HCT116 (cell line): ENCODE results near the gene NCOA6. TPM values are rescaled to one million over a fixed set of nuclear protein-coding genes. Genes with fewer than 3 reads are reported as not detected.

Source experiments
- ATAC-seq: fragments of 200-7000 bp; cut with Tn5 transposase; 2 replicates; pipeline ENCODE4 v1.9.1; 2020; ENCODE audit warnings: mild to moderate bottlenecking, moderate library complexity
- BruUV-seq: library from RNA; stranded (reverse); fragments of 400-500 nt; replicated peaks from 2 replicates; lab custom pipeline; 2021; lab: Mats Ljungman, UMichigan
- CTCF ChIA-PET: fragments of 300-600 bp; sonication (Branson Sonifier 250); formaldehyde crosslinking; loops from one replicate; lab custom pipeline; 2021; ENCODE audit warnings: antibody characterized with exemption; lab: Charles Lee
- POLR2A ChIA-PET: fragments of 300-600, 350-600 bp; sonication (Branson Sonifier 250); formaldehyde crosslinking; loops from one replicate; lab custom pipeline; 2021; ENCODE audit warnings: antibody characterized with exemption; lab: Charles Lee
- RAD21 ChIA-PET, 2 experiments: fragments of 300-600 bp; sonication (Branson Sonifier 250); formaldehyde crosslinking; loops; one replicate each; lab custom pipeline; 2023; ENCODE audit warnings: low total read pairs in 2 of 2; ENCODE audit not compliant: uncharacterized antibody in 2 of 2, unreplicated experiment in 2 of 2, low non-redundant PET in 1 of 2; lab: Charles Lee
- DNase-seq: peaks from one replicate; pipeline ENCODE4 v3.0.0-alpha.2; 2010; ENCODE audit warnings: low read depth, low spot score
- H2AFZ ChIP-seq: fragments of 200-600 bp; shearing (Covaris generic), sonication (generic); 2 replicates; pipeline ENCODE4 v1.6.1; 2017; ENCODE audit warnings: low read depth, mixed run types, mixed read lengths, antibody characterized with exemption, low read length; ENCODE audit not compliant: poor library complexity, severe bottlenecking
- H3K27ac ChIP-seq: 2 replicates; pipeline ENCODE4 v1.5.1; 2012; ENCODE audit warnings: low read depth, low read length
- H3K27me3 ChIP-seq: fragments of 200-600 bp; sonication (generic); 2 replicates; pipeline ENCODE4 v1.6.1; 2016; ENCODE audit warnings: mixed run types, low read length, mixed read lengths; ENCODE audit not compliant: insufficient read depth
- H3K36me3 ChIP-seq, 2 experiments: fragments of 200-500 bp in 1 of 2; fragments of 200-600 bp in 1 of 2; sonication (Bioruptor generic) in 1 of 2; sonication (generic) in 1 of 2; 2 replicates each; pipeline versions ENCODE4 v1.5.1 to v1.6.1; 2014 to 2016; ENCODE audit warnings: low read length in 2 of 2, inconsistent platforms in 1 of 2, mixed read lengths in 1 of 2, mixed run types in 1 of 2; ENCODE audit not compliant: insufficient read depth in 2 of 2, control insufficient read depth in 1 of 2
- H3K4me1 ChIP-seq, 2 experiments: fragments of 200-600 bp in 1 of 2; sonication (generic) in 1 of 2; 2 replicates each; pipeline versions ENCODE4 v1.5.1 to v1.6.1; 2012 to 2017; ENCODE audit warnings: low read length in 2 of 2, inconsistent platforms in 1 of 2, mild to moderate bottlenecking in 1 of 2, mixed read lengths in 1 of 2, mixed run types in 1 of 2, moderate library complexity in 1 of 2; ENCODE audit not compliant: insufficient read depth in 2 of 2, control insufficient read depth in 1 of 2
- H3K4me2 ChIP-seq: fragments of 200-600 bp; sonication (generic); 2 replicates; pipeline ENCODE4 v1.6.1; 2017; ENCODE audit warnings: mixed run types, low read length, mixed read lengths
- H3K4me3 ChIP-seq, 2 experiments: fragments of 200-600 bp in 1 of 2; sonication (generic) in 1 of 2; replicated peaks in 1 of 2; 2 replicates each; pipeline ENCODE4 v1.5.1; 2011 to 2016; ENCODE audit warnings: low read length in 2 of 2, control low read depth in 1 of 2, low read depth in 1 of 2, mild to moderate bottlenecking in 1 of 2, mixed read lengths in 1 of 2, mixed run types in 1 of 2
- H3K79me2 ChIP-seq: fragments of 200-600 bp; sonication (generic); 2 replicates; pipeline ENCODE4 v1.6.1; 2017; ENCODE audit warnings: mild to moderate bottlenecking, mixed run types, low read length, moderate library complexity, mixed read lengths; ENCODE audit not compliant: insufficient read depth
- H3K9ac ChIP-seq: fragments of 200-600 bp; sonication (generic); 2 replicates; pipeline ENCODE4 v1.6.1; 2016; ENCODE audit warnings: low read length, mixed read lengths
- H3K9me2 ChIP-seq: fragments of 200-600 bp; sonication (generic), shearing (Covaris generic); 2 replicates; pipeline ENCODE4 v1.6.1; 2017; ENCODE audit warnings: mixed run types, mild to moderate bottlenecking, moderate library complexity; ENCODE audit not compliant: insufficient read depth
- H3K9me3 ChIP-seq, 2 experiments: fragments of 200-500 bp in 1 of 2; fragments of 200-600 bp in 1 of 2; sonication (Bioruptor generic) in 1 of 2; sonication (generic) in 1 of 2; 2 replicates each; pipeline ENCODE4 v1.6.1; 2014 to 2017; ENCODE audit warnings: low read length in 2 of 2, mixed read lengths in 2 of 2, inconsistent platforms in 1 of 2, low read depth in 1 of 2, mild to moderate bottlenecking in 1 of 2, mixed run types in 1 of 2, moderate library complexity in 1 of 2; ENCODE audit not compliant: control insufficient read depth in 1 of 2, insufficient read depth in 1 of 2
- H4K20me1 ChIP-seq: fragments of 200-600 bp; sonication (generic), shearing (Covaris generic); 2 replicates; pipeline ENCODE4 v1.6.1; 2017; ENCODE audit warnings: mixed run types, mild to moderate bottlenecking, moderate library complexity; ENCODE audit not compliant: insufficient read depth
- CTCF ChIP-seq, 3 experiments: fragments of 200-600 bp in 1 of 3; sonication (generic) in 1 of 3; IDR thresholded peaks in 2 of 3; conservative IDR thresholded peaks in 1 of 3; 2 replicates each; pipeline ENCODE4 v1.5.1; 2012 to 2017; ENCODE audit warnings: low read depth in 2 of 3, low read length in 2 of 3, antibody characterized with exemption in 1 of 3, borderline replicate concordance in 1 of 3, control low read depth in 1 of 3, mild to moderate bottlenecking in 1 of 3, mixed read lengths in 1 of 3, mixed run types in 1 of 3, moderate library complexity in 1 of 3; ENCODE audit not compliant: insufficient read depth in 1 of 3
- EGR1 ChIP-seq: IDR thresholded peaks from 2 replicates; pipeline ENCODE4 v1.6.1; 2012; ENCODE audit warnings: low read depth
- RAD21 ChIP-seq: IDR thresholded peaks from 2 replicates; pipeline ENCODE4 v1.6.1; 2012; ENCODE audit warnings: low read depth, mild to moderate bottlenecking
- SIN3A ChIP-seq: IDR thresholded peaks from 2 replicates; pipeline ENCODE4 v1.6.1; 2012; ENCODE audit warnings: low read depth
- ZBTB33 ChIP-seq: IDR thresholded peaks from 2 replicates; pipeline ENCODE4 v1.6.1; 2011; ENCODE audit warnings: mild to moderate bottlenecking, low read length, moderate library complexity; ENCODE audit not compliant: insufficient replicate concordance; ENCODE audit errors: extremely low read depth
- intact Hi-C: fragments of 100-400 bp; cut with micrococcal nuclease; formaldehyde crosslinking; loops from 2 replicates; pipeline ENCODE4 v1.10.0; 2022
- total RNA-seq: library from RNA; stranded (reverse); gene quantifications from one replicate; pipeline ENCODE4 v1.2.1, GENCODE V29; 2021; ENCODE audit not compliant: unreplicated experiment

NCOA6 gene
- total RNA-seq, 1 experiment from 2014 or later = 24.8 TPM

- Histone ChIP-seq H3K9me2 (no peaks in the 10 kb centered on the region), H3K27ac (no peak overlapping the region), H3K4me1 (peaks cover 25 to 49% of the 10 kb centered on the region in 2 experiments), H3K4me3 (no peak overlapping the region), H3K9ac (no peak overlapping the region), H3K36me3 (no peaks in the 10 kb centered on the region), H3K9me3 (no peaks in the 10 kb centered on the region), H2AFZ (no peak overlapping the region), H3K4me2 (no peak overlapping the region), H3K27me3 (no peaks in the 10 kb centered on the region), H3K79me2 (no peaks in the 10 kb centered on the region), H4K20me1 (no peaks in the 10 kb centered on the region)
- no TSS peak for BruUV-seq
- CTCF ChIA-PET = interaction anchor here (1.5 to 1.8 kb wide), 4 partner anchors 143 to 516 kb away, joined by 4 to 5 read pairs (median 5); no protein-coding TSS in a partner anchor
- ATAC-seq (no peak), DNase-seq (no peak)
- POLR2A ChIA-PET = interaction anchor here (0.6 to 1.2 kb wide), 2 partner anchors 155 to 201 kb away, joined by 3 read pairs; no protein-coding TSS in a partner anchor
- no peak for TF ChIP-seq CTCF (IDR thresholded peaks at IDR 0.05 in 2 of 3, conservative IDR thresholded peaks at IDR 0.05 in 1 of 3; ENCODE audit: borderline replicate concordance in 1 of 3, insufficient read depth in 1 of 3, low read depth in 2 of 3, low read length in 2 of 3)
- TF ChIP-seq RAD21 = no peak
- TF ChIP-seq EGR1 = no peak
- TF ChIP-seq SIN3A = no peak
- no peak for TF ChIP-seq ZBTB33
- RAD21 ChIA-PET = interaction anchor here in 1 of 2 experiments (1.3 kb wide), 1 partner anchor 394 kb away, joined by 3 read pairs; no protein-coding TSS in a partner anchor
- intact Hi-C loops = loop anchor here (5.0 kb wide), 1 partner anchor 394 kb away; no protein-coding TSS in a partner anchor
Measured at GRCh38 chr20:34706302-34706875, 119.1 kb downstream of the NCOA6 start.
